Stimulated activated CD4-positive, alpha-beta T cell treated with anti-CD3 and anti-CD28 coated beads, Interleukin-15, amount 100 ng/mL, for 24 hours (primary cell): ENCODE data around the gene NAIF1.
A peak's percentile ranks its signal among the peaks of the same experiment; 100 is the strongest.

ENCODE experiments used
- DNase-seq: peaks from one replicate; pipeline ENCODE4 v3.0.0-alpha.2; 2020

Gene NAIF1

DNA sequence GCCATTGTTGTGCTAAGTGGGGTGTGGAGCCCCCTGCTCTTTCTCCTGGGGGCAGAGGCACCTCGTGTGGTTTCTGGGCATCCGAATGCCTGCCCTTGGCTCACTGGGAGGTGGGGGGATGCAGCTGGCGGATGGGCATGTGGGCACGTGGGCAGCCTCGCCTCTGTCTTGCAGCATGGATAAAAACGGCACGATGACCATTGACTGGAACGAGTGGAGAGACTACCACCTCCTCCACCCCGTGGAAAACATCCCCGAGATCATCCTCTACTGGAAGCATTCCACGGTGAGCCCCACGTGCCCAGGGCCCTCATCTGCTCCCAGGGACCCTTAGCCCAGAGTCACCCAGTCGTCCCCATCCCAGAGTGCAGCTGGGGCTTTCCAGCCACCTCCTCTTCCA lies 35.1 kb upstream of the NAIF1 start:
- no peak for DNase-seq

DNA sequence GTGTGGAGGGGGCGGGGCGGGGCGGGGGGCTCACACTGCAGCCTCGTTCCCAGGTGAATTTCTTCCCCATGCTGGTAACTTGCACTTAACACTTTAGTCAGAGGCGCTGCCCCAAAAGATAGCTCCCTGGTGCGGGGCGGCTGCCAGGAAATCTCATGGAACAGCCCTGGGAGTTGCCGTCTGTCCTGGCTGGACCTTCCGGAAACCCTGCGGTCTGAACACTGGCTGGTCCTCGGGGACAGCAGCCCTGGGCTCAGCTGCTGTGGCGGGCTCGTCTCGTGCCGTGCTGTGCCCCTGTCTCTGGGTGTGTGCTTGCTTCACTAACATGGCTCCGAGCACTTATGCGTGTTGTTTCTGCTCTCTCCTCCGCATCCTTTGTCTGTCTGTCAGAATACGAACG lies 34.6 kb upstream of the NAIF1 start:
- DNase-seq, result no peak

DNA sequence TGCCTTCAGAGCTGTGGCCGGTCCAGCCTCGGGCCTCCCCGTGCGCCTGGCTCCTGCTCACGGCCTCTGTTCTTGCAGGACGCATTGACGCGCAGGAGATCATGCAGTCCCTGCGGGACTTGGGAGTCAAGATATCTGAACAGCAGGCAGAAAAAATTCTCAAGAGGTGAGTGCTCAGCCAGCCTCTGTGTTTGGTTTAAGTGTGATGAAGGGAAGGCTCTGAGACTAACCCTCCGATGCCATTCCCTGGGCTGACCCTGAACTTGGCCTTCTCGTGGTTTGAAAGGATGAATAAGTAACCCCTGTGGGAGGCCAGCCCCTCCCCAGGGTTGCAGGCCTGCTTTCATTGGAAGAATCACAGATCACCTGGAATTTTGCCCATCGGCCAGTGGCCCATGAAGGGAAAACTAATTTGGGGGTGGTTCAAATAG lies 34.1 kb upstream of the NAIF1 start:
- DNase-seq, result no peak

DNA sequence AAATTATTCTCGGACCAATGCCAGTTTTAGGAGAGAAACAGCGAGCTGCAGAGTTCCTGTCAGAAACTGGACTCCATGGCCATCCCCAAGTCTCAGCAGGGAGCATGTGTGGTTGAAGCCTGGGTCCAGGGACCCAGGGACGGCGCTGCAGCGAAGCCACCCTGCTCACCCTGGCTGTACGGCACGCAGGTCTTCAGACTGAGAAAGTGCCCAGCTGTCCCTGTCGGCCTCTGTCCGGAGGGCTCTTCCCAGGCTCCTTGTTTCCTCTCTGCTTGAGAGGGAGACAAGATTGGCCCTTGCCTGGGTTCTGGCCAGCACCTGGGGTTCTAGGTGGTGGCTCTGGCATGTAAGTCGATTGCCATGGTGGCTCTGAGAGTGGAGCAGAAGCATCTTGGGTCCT lies 33.5 kb upstream of the NAIF1 start:
- no peak for DNase-seq

- no peak for DNase-seq
Measured at GRCh38 chr9:128099932-128100491, 32.9 kb upstream of the NAIF1 start.

DNA sequence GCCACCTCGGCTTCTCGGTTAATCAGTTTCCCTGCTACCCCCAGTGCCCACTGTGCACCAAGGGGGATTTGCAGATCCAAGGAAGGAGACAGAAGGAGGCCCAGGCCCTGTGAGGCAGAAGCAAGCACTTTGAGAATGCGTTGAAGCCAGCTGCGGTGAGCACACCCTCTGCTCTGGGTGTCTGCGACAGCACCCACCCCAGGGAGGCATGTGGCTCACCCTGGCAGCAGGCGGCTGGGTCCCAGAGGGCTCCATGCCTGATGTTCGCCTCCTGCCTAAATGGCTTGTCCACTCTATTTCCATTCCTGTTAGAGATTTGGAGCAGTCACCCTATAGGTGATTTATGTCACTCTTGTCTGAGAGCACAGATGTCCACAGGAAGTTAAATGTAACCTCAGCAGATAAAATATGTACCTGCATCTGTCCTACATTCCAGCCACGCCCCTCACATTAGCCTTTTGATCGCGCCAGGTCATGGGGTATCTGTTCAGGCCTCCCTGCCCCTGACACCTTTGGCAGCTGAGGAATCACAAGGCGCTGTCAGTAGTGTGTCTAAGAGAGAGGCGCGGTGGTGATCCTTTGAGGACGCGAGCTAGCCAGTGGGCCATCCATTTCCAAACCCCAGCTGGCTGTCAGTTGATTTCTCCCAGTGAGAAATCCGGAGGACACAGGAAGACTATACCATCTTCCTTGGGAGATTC lies 32.3 kb upstream of the NAIF1 start:
- no peak for DNase-seq

- peak; percentile 80 for DNase-seq
Measured at GRCh38 chr9:128098297-128099230, 31.4 kb upstream of the NAIF1 start.

DNA sequence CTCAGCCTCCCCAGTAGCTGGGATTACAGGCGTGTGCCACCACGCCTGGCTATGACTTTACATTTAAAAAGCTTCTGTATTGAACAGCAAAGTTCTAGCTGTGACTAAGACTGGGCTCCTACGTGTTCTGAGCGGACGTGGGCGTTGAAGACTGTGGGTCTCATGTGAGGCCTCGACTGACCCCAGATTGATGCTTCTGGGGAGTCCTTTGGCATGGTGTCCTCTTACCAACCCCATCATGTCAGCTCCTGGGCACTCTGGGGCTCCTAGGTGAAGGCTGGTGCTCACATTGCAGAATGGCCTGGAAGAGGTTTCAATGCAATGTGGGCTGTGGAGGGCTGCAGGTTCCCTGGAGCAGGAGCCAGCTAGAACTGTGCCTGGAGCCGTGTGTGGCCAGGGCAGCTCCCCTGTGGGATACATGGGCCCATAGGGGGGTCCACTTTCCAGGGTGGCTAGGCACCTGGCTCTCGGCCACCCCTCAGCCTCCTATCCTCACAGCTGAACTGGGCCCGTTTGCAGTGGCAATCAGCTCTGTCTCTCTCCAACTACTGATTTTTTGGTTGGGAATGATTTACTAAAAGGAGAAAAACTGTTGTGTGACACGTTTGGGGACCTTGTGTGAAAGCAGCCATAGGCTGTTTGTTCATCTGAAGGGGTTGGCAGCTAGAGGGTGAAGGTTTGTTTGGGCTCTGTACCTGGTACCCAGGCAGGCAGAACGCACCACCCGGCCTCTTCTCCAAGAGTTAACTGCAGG lies 30.6 kb upstream of the NAIF1 start:
- DNase-seq, result peak; percentile 34

- no peak for DNase-seq
Measured at GRCh38 chr9:128096616-128097536, 29.8 kb upstream of the NAIF1 start.

GRCh38 chr9:128094950-128095544 lies 27.9 kb upstream of the NAIF1 start:
- no peak for DNase-seq

GRCh38 chr9:128094166-128094949 lies 27.2 kb upstream of the NAIF1 start:
- DNase-seq, result peak; percentile 92

GRCh38 chr9:128093011-128093410 lies 25.9 kb upstream of the NAIF1 start:
- DNase-seq, result no peak

DNA sequence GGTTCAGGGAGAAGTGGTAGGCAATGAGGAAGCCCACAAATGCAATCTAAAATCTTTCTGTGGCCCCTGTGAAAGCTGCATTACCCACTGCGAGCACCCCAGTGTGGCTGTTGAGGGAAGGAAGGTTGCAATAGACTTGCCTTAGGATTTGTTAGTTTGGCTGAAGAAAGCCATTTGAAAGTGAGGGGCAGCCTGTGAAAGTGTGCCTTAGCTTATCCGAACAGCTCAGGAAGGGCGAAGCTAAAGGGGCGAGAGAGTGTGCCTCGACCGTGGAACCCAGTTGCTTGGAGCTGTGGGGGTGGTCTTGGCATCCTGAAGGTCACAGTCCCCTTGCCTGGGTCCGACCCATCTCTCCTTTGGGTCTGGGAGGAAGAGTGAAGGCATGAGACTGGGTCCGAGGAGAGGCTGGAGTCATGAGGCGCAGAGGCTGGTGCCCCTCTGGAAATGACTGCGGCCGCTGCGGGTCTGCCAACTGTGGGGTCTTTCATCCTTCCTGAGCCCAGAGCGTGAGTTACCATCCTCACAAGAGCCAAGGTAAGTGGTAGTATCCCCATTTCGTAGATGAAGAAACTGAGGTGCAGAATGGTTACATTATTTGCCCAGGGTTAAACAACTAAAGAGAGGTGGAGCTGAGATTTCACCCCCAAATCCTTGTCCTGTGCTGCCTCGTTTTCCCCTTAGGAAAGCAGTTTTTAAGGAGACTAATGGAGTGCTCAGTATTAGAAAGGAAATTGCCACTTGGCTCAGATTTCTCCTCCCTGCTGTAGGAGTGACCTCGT lies 25.3 kb upstream of the NAIF1 start:
- DNase-seq, result no peak

DNA sequence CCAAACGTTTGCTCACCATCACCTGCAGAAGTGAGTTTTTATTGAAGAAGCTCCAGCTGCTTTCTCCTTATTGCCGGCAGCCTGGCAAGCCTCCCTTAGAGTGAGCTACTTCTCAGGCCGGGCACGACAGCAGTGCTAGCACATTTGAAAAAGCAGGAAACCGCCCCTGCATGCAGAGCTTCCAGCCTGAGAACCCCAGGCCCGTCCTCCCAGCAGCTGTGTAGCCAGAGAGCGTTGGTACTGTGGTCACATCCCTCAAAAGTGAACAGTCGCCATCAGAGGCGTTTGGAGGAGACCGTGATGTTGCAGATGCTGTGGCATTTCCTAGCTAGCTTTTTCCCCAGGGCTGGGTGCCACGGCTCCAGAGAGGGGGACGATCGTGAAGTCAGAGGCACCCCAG lies 24.5 kb upstream of the NAIF1 start:
- DNase-seq, result no peak

DNA sequence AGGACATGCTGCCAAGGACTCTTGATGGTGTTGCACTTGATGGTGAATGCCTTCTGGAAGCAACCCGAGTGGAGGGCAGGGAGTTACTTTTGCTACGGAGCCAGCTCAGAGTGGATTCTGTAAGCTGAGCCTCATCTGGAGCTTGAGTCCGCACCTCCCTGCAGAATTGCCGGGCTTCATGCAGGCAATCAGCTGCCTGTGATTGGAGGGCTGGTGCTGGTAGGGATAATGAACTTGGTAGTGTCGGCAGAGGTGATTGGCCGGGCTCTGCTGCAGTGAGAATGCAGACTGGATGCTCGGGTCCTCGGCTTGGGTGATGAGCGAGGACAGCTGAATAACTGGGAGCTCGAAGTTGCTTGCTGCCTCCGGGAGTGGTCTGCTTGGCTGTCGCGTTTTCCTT lies 24.0 kb upstream of the NAIF1 start:
- DNase-seq, result no peak

GRCh38 chr9:128089299-128089698 lies 22.2 kb upstream of the NAIF1 start:
- DNase-seq, result no peak

GRCh38 chr9:128088253-128088945 lies 21.3 kb upstream of the NAIF1 start:
- no peak for DNase-seq

GRCh38 chr9:128087262-128087661 lies 20.1 kb upstream of the NAIF1 start:
- no peak for DNase-seq

DNA sequence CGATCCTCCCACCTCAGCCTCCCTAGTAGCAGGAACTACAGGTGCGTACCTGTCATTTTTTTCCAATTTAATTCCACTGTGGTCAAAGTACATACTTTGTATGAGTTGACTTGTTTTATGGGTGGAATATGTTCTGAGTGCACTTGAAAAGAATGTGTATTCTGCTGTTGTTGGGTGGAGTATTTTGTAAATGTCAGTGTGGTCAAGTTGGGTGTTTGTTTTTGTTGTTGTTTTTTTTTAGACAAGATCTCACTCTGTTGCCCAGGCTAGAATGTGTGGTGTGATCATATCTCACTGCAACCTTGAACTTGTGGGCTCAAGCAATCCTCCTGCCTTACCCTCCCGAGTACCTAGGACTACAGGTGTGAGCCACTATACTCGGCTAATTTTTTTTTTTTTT lies 18.8 kb upstream of the NAIF1 start:
- DNase-seq, result no peak
